ENCODE measurements around the gene RAB3D. TPM values are rescaled to one million over a fixed set of nuclear protein-coding genes. Genes with fewer than 3 reads are reported as not detected.
A peak's percentile ranks its signal among the peaks of the same experiment; 100 is the strongest.

Gene RAB3D
- total RNA-seq, 2 experiments from 2014 or later, result 1.2 to 2.2 TPM

DNA sequence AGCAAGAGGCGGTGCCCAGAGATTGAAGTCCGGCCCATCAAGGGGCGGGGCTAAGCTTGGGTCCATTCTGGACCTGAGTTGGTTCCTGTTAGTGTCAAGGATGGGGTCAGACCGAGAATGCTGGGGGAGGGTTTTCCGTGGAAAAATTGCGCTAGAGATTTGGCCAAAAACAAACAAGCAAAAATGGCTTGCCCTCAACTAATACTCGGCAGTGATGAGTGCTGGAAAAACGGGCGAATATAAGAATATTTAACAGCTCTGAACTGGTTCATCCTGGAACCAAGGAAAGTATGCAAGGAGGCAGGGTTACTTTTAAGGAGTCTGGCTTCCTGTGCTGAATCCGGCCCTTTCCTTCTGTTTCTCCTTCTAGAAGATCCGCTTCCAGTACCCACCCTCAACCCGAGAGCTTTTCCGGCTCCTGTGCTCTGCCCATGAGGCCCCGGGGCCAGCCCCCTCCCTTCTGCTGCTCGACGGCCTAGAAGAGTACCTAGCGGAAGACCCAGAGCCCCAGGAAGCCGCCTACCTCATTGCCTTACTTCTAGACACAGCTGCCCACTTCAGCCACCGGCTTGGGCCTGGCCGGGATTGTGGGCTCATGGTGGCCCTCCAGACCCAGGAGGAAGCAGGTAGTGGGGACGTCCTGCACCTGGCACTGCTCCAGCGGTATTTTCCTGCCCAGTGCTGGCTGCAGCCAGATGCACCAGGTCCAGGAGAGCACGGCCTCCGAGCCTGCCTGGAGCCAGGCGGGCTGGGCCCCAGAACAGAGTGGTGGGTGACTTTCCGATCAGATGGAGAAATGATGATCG lies 35.9 kb upstream of the RAB3D start:
- DNase-seq (peak; percentile 52 to 93 (median 74)), ATAC-seq (ENCODE audit: poor library complexity) (peak; percentile 53)
- peaks cover 27% of the 10 kb centered on the region for H3K4me1 Mint-ChIP-seq (ENCODE audit: low read depth)
- H3K27ac Mint-ChIP-seq, result no peak overlapping the region
- no peak overlapping the region for H3K4me3 Mint-ChIP-seq
- H3K9me3 ChIP-seq (ENCODE audit: control insufficient read depth in 1 of 2, insufficient read depth in 1 of 2, low read length in 2 of 2), result no peaks in the 10 kb centered on the region
- peak overlapping the region; percentile 87 for H3K4me3 ChIP-seq (ENCODE audit: low read length)
- H3K36me3 ChIP-seq (ENCODE audit: insufficient read depth, low read length), result peaks cover 14% of the 10 kb centered on the region
- H3K9me3 Mint-ChIP-seq, result no peaks in the 10 kb centered on the region
- peaks cover 53% of the 10 kb centered on the region for H3K4me1 ChIP-seq (ENCODE audit: insufficient read depth, low read length)
- TF ChIP-seq CTCF (IDR thresholded peaks at IDR 0.05), result no peak
- H3K36me3 Mint-ChIP-seq (ENCODE audit: low read depth), result peaks cover 17% of the 10 kb centered on the region
- H3K27ac ChIP-seq (ENCODE audit: low read depth in 1 of 2, low read length in 2 of 2), result peak overlapping the region; percentile 97 to 99
- CTCF ChIA-PET, result interaction anchor here (0.6 to 3.4 kb wide), 5 partner anchors 9 to 107 kb away, joined by 3 to 16 read pairs (median 9); partner anchors contain the start of genes EPOR, ODAD3 and PRKCSH
- no peaks in the 10 kb centered on the region for H3K27me3 ChIP-seq (ENCODE audit: control insufficient read depth in 1 of 2, insufficient read depth in 2 of 2, low read length in 2 of 2)
- POLR2A ChIA-PET, result interaction anchor here (0.5 to 2.7 kb wide), 31 partner anchors 8 to 1790 kb away, joined by 3 to 86 read pairs (median 4); partner anchors contain the start of genes CCDC159, ECSIT, ELOF1 and EPOR
- no peaks in the 10 kb centered on the region for H3K27me3 Mint-ChIP-seq
- intact Hi-C loops (cut with DNase I, micrococcal nuclease), result loop anchor here (1.0 to 10.0 kb wide), 5 partner anchors 29 to 503 kb away; partner anchors contain the start of genes ODAD3 (in 2 of the 2), PRKCSH (in 2 of the 2), CARM1 (in 1 of the 2) and CCDC159 (in 1 of the 2)

- Mint-ChIP-seq H3K27ac (no peak within 1 kb of the TSS), H3K4me1 (ENCODE audit: low read depth) (peaks cover 21% of the 10 kb centered on the region), H3K4me3 (no peak within 1 kb of the TSS), H3K27me3 (no peaks in the 10 kb centered on the region), H3K36me3 (ENCODE audit: low read depth) (peaks cover 13% of the 10 kb centered on the region), H3K9me3 (no peaks in the 10 kb centered on the region)
- intact Hi-C loops (cut with DNase I, micrococcal nuclease), result loop anchor here (1.0 to 10.0 kb wide), 5 partner anchors 28 to 502 kb away; partner anchors contain the start of genes ODAD3 (in 2 of the 2), PRKCSH (in 2 of the 2), CARM1 (in 1 of the 2) and CCDC159 (in 1 of the 2)
- H3K27me3 ChIP-seq (ENCODE audit: control insufficient read depth in 1 of 2, insufficient read depth in 2 of 2, low read length in 2 of 2), result no peaks in the 10 kb centered on the region
- no peaks in the 10 kb centered on the region for H3K9me3 ChIP-seq (ENCODE audit: control insufficient read depth in 1 of 2, insufficient read depth in 1 of 2, low read length in 2 of 2)
- H3K27ac ChIP-seq (ENCODE audit: low read depth in 1 of 2, low read length in 2 of 2), result peak within 1 kb of the TSS; percentile 97 to 99
- H3K4me3 ChIP-seq (ENCODE audit: low read length), result peak within 1 kb of the TSS; percentile 87
- peak; percentile 93 to 100 (median 95) for DNase-seq
- ChIA-PET POLR2A (interaction anchor here (0.5 to 2.7 kb wide), 32 partner anchors 9 to 1790 kb away, joined by 3 to 86 read pairs (median 4); partner anchors contain the start of genes CCDC159, ECSIT, ELOF1 and EPOR), CTCF (interaction anchor here (0.9 to 3.4 kb wide), 4 partner anchors 33 to 108 kb away, joined by 3 to 16 read pairs (median 12); partner anchors contain the start of genes ODAD3 and PRKCSH)
- no peak for TF ChIP-seq CTCF (IDR thresholded peaks at IDR 0.05)
- peaks cover 45% of the 10 kb centered on the region for H3K4me1 ChIP-seq (ENCODE audit: insufficient read depth, low read length)
- peaks cover 15% of the 10 kb centered on the region for H3K36me3 ChIP-seq (ENCODE audit: insufficient read depth, low read length)
- ATAC-seq (ENCODE audit: poor library complexity), result peak; percentile 87
These were observed 35.1 kb upstream of the RAB3D start, which contains the start of gene SWSAP1 for GRCh38 chr19:11374433-11375142. SWSAP1 (plus strand) TSS chr19:11374666; CDS start chr19:11374681, 15 bp downstream.
